Measurements from ENCODE around the gene AMH. TPM values are rescaled to one million over a fixed set of nuclear protein-coding genes. Genes with fewer than 3 reads are reported as not detected.

AMH gene
- total and polyA plus RNA-seq, 2 of the 13 experiments (the other 11 are each of a cell fraction or from before 2014, with no cell fraction given) = 0.03 to 0.18 TPM

DNA sequence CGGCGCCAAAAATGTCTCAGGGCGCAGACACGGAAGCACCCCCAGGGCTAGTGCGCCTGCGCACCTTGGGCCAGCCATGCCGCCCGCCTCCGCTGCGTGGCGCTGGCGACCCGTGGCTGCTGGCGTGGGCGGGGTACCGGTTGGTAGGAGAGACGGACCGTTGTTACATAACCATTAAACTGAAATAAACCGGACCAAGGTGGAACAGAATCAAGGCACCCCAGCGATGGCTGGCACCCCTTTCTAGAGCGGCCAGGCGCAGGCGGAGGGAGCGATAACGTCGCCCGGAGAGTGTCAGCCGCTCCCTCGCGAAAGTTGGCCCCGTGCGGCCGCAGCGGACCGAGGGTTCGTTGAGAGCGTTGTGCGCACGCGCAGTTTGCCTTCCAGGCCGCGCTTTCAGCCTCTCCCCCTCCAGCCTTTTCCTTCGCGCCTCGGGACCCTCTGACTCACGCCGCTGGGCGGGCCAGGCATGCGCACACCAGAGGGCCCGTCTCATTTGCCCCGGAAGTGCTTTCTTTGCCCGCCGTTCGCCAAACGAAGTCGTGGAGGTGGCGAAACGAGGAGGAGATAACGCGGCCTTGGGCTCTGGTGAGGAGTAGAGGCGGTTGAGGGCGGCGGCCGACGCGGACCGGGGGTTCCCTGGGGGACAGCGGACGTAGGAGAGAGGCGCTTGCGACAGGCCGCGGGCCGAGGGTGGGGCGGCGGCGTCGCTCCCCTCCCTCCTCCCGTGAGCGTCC is 12.6 kb upstream of the AMH start, which contains the start of the genes PLEKHJ1 and SF3A2 (continued):
- TF ChIP-seq, protein P1, sequence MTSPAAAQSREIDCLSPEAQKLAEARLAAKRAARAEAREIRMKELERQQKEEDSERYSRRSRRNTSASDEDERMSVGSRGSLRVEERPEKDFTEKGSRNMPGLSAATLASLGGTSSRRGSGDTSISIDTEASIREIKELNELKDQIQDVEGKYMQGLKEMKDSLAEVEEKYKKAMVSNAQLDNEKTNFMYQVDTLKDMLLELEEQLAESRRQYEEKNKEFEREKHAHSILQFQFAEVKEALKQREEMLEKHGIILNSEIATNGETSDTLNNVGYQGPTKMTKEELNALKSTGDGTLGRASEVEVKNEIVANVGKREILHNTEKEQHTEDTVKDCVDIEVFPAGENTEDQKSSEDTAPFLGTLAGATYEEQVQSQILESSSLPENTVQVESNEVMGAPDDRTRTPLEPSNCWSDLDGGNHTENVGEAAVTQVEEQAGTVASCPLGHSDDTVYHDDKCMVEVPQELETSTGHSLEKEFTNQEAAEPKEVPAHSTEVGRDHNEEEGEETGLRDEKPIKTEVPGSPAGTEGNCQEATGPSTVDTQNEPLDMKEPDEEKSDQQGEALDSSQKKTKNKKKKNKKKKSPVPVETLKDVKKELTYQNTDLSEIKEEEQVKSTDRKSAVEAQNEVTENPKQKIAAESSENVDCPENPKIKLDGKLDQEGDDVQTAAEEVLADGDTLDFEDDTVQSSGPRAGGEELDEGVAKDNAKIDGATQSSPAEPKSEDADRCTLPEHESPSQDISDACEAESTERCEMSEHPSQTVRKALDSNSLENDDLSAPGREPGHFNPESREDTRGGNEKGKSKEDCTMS (CRISPR knock-in tag; conservative IDR thresholded peaks at IDR 0.05) = peak; percentile 87
- TF ChIP-seq, protein P2, sequence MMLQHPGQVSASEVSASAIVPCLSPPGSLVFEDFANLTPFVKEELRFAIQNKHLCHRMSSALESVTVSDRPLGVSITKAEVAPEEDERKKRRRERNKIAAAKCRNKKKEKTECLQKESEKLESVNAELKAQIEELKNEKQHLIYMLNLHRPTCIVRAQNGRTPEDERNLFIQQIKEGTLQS (CRISPR knock-in tag; IDR thresholded peaks at IDR 0.05) = peak; percentile 87
- TF ChIP-seq PHF21A (CRISPR knock-in tag; IDR thresholded peaks at IDR 0.05) (peak; percentile 85; the same call in 1 of the 2 replicates), ZNF776 (CRISPR knock-in tag; IDR thresholded peaks at IDR 0.05) (peak; percentile 90), ZNF780A (CRISPR knock-in tag; IDR thresholded peaks at IDR 0.05) (peak; percentile 76), CBX1 (IDR thresholded peaks at IDR 0.05; ENCODE audit: low read depth) (peak; percentile 23), JARID2 (CRISPR knock-in tag; IDR thresholded peaks at IDR 0.05; ENCODE audit: insufficient replicate concordance) (peak; percentile 78), ZFP41 (CRISPR knock-in tag; IDR thresholded peaks at IDR 0.05; ENCODE audit: borderline replicate concordance) (peak; percentile 99), ZNF589 (CRISPR knock-in tag; conservative IDR thresholded peaks at IDR 0.05) (peak; percentile 94; the same call in 1 of the 2 replicates), BORCS8-MEF2B (CRISPR knock-in tag; IDR thresholded peaks at IDR 0.05) (peak; percentile 99), ZFP62 (CRISPR knock-in tag; IDR thresholded peaks at IDR 0.05) (no peak), HNRNPK (IDR thresholded peaks at IDR 0.05; ENCODE audit: low read depth, low read length, poor library complexity, severe bottlenecking) (peak; percentile 39), XBP1 (CRISPR knock-in tag; IDR thresholded peaks at IDR 0.05) (no peak), MTA3 (CRISPR knock-in tag; IDR thresholded peaks at IDR 0.05) (0 out of 2 replicates have a peak, but pooled peaks have one; percentile 50), ZSCAN31 (CRISPR knock-in tag; IDR thresholded peaks at IDR 0.05; ENCODE audit: low read depth) (no peak; the same call in 1 of the 2 replicates), TAF1 (CRISPR knock-in tag; IDR thresholded peaks at IDR 0.05) (peak; percentile 77), U2AF2 (IDR thresholded peaks at IDR 0.05; ENCODE audit: low read depth, low read length) (no peak), ZNF713 (CRISPR knock-in tag; IDR thresholded peaks at IDR 0.05) (no peak; the same call in 1 of the 2 replicates)
- TF ChIP-seq, protein P3, sequence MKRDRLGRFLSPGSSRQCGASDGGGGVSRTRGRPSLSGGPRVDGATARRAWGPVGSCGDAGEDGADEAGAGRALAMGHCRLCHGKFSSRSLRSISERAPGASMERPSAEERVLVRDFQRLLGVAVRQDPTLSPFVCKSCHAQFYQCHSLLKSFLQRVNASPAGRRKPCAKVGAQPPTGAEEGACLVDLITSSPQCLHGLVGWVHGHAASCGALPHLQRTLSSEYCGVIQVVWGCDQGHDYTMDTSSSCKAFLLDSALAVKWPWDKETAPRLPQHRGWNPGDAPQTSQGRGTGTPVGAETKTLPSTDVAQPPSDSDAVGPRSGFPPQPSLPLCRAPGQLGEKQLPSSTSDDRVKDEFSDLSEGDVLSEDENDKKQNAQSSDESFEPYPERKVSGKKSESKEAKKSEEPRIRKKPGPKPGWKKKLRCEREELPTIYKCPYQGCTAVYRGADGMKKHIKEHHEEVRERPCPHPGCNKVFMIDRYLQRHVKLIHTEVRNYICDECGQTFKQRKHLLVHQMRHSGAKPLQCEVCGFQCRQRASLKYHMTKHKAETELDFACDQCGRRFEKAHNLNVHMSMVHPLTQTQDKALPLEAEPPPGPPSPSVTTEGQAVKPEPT (CRISPR knock-in tag; IDR thresholded peaks at IDR 0.05; ENCODE audit: low read depth) = peak; percentile 92; the same call in 1 of the 2 replicates
- TF ChIP-seq, protein P4, sequence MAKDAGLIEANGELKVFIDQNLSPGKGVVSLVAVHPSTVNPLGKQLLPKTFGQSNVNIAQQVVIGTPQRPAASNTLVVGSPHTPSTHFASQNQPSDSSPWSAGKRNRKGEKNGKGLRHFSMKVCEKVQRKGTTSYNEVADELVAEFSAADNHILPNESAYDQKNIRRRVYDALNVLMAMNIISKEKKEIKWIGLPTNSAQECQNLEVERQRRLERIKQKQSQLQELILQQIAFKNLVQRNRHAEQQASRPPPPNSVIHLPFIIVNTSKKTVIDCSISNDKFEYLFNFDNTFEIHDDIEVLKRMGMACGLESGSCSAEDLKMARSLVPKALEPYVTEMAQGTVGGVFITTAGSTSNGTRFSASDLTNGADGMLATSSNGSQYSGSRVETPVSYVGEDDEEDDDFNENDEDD (CRISPR knock-in tag; IDR thresholded peaks at IDR 0.05; ENCODE audit: borderline replicate concordance) = peak; percentile 99
- TF ChIP-seq, protein P5, sequence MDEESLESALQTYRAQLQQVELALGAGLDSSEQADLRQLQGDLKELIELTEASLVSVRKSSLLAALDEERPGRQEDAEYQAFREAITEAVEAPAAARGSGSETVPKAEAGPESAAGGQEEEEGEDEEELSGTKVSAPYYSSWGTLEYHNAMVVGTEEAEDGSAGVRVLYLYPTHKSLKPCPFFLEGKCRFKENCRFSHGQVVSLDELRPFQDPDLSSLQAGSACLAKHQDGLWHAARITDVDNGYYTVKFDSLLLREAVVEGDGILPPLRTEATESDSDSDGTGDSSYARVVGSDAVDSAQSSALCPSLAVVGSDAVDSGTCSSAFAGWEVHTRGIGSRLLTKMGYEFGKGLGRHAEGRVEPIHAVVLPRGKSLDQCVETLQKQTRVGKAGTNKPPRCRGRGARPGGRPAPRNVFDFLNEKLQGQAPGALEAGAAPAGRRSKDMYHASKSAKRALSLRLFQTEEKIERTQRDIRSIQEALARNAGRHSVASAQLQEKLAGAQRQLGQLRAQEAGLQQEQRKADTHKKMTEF (CRISPR knock-in tag; IDR thresholded peaks at IDR 0.05) = peak; percentile 98
- TF ChIP-seq, protein P6, sequence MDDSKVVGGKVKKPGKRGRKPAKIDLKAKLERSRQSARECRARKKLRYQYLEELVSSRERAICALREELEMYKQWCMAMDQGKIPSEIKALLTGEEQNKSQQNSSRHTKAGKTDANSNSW (CRISPR knock-in tag; IDR thresholded peaks at IDR 0.05; ENCODE audit: borderline replicate concordance) = peak; percentile 91; the same call in 1 of the 2 replicates

Measured in HepG2 (cell line).